A673 (cell line): ENCODE measurements around the gene DENND1A. TPM values are rescaled to one million over a fixed set of nuclear protein-coding genes. Genes with fewer than 3 reads are reported as not detected.
A peak's percentile ranks its signal among the peaks of the same experiment; 100 is the strongest.

Source experiments
- BruUV-seq: library from RNA; stranded (reverse); fragments of 400-500 nt; replicated peaks from 2 replicates; lab custom pipeline; 2021; lab: Mats Ljungman, UMichigan
- CTCF ChIA-PET: fragments of 300-600 bp; sonication (Branson Sonifier 250); formaldehyde crosslinking; loops from one replicate; lab custom pipeline; 2022; ENCODE audit warnings: antibody characterized with exemption; lab: Charles Lee
- POLR2A ChIA-PET: fragments of 300-600 bp; sonication (Branson Sonifier 250); formaldehyde crosslinking; loops from one replicate; lab custom pipeline; 2022; ENCODE audit warnings: antibody characterized with exemption; ENCODE audit not compliant: low non-redundant PET; lab: Charles Lee
- DNase-seq: peaks from one replicate; pipeline ENCODE4 v3.0.0-alpha.2; 2015; ENCODE audit warnings: low spot score
- H3K27ac ChIP-seq: fragments of 200-600 bp; sonication (generic); 2 replicates; pipeline ENCODE4 v1.5.1; 2016; ENCODE audit warnings: mixed run types, low read depth, mild to moderate bottlenecking, mixed read lengths, antibody characterized with exemption, low read length; ENCODE audit not compliant: poor library complexity, severe bottlenecking
- H3K27me3 ChIP-seq: fragments of 200-600 bp; sonication (generic); replicated peaks from 2 replicates; pipeline ENCODE4 v1.6.1; 2017; ENCODE audit warnings: mixed run types, low read depth, mild to moderate bottlenecking, mixed read lengths, antibody characterized with exemption, low read length; ENCODE audit not compliant: insufficient read depth, poor library complexity
- H3K36me3 ChIP-seq: fragments of 200-600 bp; sonication (generic); 2 replicates; pipeline ENCODE4 v1.6.1; 2016; ENCODE audit warnings: mixed run types, mild to moderate bottlenecking, mixed read lengths, antibody characterized with exemption, low read length; ENCODE audit not compliant: insufficient read depth, poor library complexity, severe bottlenecking
- H3K4me1 ChIP-seq: fragments of 200-600 bp; sonication (generic); 2 replicates; pipeline ENCODE4 v1.6.1; 2017; ENCODE audit warnings: mixed run types, mild to moderate bottlenecking, mixed read lengths, antibody characterized with exemption, low read length; ENCODE audit not compliant: insufficient read depth, poor library complexity, severe bottlenecking
- H3K4me3 ChIP-seq: fragments of 200-600 bp; sonication (generic); 2 replicates; pipeline ENCODE4 v1.5.1; 2016; ENCODE audit warnings: low read depth, mixed run types, mild to moderate bottlenecking, mixed read lengths, low read length; ENCODE audit not compliant: poor library complexity, severe bottlenecking
- H3K9me3 ChIP-seq: fragments of 200-600 bp; sonication (generic); 2 replicates; pipeline ENCODE4 v1.6.1; 2016; ENCODE audit warnings: mixed run types, low read depth, mild to moderate bottlenecking, mixed read lengths, antibody characterized with exemption, low read length; ENCODE audit not compliant: poor library complexity, severe bottlenecking
- EZH2 ChIP-seq: fragments of 200-600 bp; sonication (generic); IDR thresholded peaks from 2 replicates; pipeline ENCODE4 v1.6.1; 2017; ENCODE audit warnings: borderline replicate concordance, low read depth, mild to moderate bottlenecking, mixed read lengths, antibody characterized with exemption, low read length; ENCODE audit not compliant: poor library complexity, severe bottlenecking
- intact Hi-C: fragments of 100-400 bp; cut with micrococcal nuclease; formaldehyde crosslinking; loops from one replicate; pipeline ENCODE4 v1.10.0; 2022; ENCODE audit not compliant: unreplicated experiment
- total RNA-seq: library from RNA; stranded (reverse); gene quantifications from 2 replicates; pipeline ENCODE4 v1.2.3, GENCODE V29; 2021
- TF ChIP-seq, protein P1 (sequence below): fragments of 300-800, 200-600 bp; sonication (generic); conservative IDR thresholded peaks from 2 replicates; pipeline ENCODE4 v1.5.1; 2017; ENCODE audit warnings: low read depth, mild to moderate bottlenecking, antibody characterized with exemption, low read length, moderate library complexity, mixed read lengths

Gene DENND1A
- total RNA-seq, 1 experiment from 2014 or later, result 12.0 TPM

DNA sequence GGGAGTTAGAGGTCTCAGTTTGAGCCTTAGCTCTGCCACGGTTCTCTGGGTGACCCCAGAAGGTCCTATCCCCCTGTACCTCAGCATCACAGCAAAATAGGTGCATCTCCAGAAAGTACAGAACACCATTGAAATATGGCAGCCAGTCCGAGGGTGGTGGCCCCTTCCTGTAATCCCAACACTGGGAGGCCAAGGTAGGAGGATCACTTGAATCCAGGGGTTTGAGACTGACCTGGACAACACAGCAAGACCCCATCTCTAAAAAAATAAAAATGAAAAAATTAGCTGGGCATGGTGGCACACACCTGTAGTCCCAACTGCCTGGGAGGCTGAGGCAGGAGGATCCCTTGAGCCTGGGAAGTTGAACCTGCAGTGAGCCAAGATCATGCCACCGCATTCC is 580.9 kb downstream of the DENND1A start:
- H3K4me1 ChIP-seq, result peaks cover 47% of the 10 kb centered on the region
- POLR2A ChIA-PET, result interaction anchor here (0.6 kb wide), 1 partner anchor 345 kb away, joined by 4 read pairs; no protein-coding TSS in a partner anchor
- TF ChIP-seq EZH2, result no peak
- H3K36me3 ChIP-seq, result no peaks in the 10 kb centered on the region
- intact Hi-C loops, result loop anchor here (1.0 to 5.0 kb wide), 4 partner anchors 267 to 884 kb away; partner anchors contain the start of gene PDCL
- DNase-seq, result no peak
- no TSS peak for BruUV-seq
- no peaks in the 10 kb centered on the region for H3K27me3 ChIP-seq
- CTCF ChIA-PET, result interaction anchor here (1.2 kb wide), 1 partner anchor 358 kb away, joined by 9 read pairs; no protein-coding TSS in a partner anchor
- no peak overlapping the region for H3K4me3 ChIP-seq
- no peaks in the 10 kb centered on the region for H3K9me3 ChIP-seq
- peak overlapping the region; percentile 48 for H3K27ac ChIP-seq

DNA sequence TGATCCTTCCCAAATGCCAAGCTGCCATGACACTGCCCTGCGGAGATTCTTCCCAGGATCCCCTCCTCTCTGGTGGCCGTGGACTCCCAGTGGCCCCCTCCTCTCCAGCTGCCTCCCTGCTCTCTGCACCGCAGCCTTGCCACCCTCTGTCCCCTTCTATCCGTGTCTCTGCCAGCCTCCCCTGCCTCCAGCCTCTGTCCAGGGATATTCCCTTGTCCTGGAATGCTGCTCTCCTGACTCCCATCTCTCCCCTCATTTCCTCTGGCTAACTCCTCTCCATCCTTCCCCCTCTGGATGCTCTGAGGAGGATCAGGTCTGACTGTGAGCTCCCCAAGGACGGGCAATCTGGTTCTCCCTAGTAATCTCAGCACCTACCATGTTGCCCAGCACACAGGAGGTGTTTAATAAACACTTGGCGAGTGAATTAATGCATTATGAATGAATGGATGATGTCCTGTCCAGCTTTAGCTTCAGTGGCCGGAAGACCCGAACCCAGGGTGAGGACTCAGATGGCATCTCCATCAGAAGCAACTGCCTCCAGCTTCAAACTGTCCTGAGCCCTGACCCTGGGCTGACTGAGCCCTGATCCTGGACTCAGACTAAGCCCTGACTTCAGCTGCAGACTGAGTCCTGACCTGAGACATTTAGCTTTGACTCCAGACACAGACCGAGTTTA is 581.5 kb downstream of the DENND1A start:
- Histone ChIP-seq H3K36me3 (no peaks in the 10 kb centered on the region), H3K4me1 (peaks cover 53% of the 10 kb centered on the region), H3K27me3 (no peaks in the 10 kb centered on the region), H3K27ac (peak overlapping the region; percentile 48), H3K4me3 (no peak overlapping the region), H3K9me3 (no peaks in the 10 kb centered on the region)
- intact Hi-C loops, result loop anchor here (2.0 to 5.0 kb wide), 3 partner anchors 356 to 884 kb away; partner anchors contain the start of gene PDCL
- TF ChIP-seq EZH2, result no peak
- TF ChIP-seq, protein P1, sequence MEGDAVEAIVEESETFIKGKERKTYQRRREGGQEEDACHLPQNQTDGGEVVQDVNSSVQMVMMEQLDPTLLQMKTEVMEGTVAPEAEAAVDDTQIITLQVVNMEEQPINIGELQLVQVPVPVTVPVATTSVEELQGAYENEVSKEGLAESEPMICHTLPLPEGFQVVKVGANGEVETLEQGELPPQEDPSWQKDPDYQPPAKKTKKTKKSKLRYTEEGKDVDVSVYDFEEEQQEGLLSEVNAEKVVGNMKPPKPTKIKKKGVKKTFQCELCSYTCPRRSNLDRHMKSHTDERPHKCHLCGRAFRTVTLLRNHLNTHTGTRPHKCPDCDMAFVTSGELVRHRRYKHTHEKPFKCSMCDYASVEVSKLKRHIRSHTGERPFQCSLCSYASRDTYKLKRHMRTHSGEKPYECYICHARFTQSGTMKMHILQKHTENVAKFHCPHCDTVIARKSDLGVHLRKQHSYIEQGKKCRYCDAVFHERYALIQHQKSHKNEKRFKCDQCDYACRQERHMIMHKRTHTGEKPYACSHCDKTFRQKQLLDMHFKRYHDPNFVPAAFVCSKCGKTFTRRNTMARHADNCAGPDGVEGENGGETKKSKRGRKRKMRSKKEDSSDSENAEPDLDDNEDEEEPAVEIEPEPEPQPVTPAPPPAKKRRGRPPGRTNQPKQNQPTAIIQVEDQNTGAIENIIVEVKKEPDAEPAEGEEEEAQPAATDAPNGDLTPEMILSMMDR, result no peak
- DNase-seq, result no peak
- CTCF ChIA-PET, result no interaction called here
- POLR2A ChIA-PET, result interaction anchor here (0.6 kb wide), 1 partner anchor 345 kb away, joined by 4 read pairs; no protein-coding TSS in a partner anchor
- BruUV-seq, result no TSS peak

DNA sequence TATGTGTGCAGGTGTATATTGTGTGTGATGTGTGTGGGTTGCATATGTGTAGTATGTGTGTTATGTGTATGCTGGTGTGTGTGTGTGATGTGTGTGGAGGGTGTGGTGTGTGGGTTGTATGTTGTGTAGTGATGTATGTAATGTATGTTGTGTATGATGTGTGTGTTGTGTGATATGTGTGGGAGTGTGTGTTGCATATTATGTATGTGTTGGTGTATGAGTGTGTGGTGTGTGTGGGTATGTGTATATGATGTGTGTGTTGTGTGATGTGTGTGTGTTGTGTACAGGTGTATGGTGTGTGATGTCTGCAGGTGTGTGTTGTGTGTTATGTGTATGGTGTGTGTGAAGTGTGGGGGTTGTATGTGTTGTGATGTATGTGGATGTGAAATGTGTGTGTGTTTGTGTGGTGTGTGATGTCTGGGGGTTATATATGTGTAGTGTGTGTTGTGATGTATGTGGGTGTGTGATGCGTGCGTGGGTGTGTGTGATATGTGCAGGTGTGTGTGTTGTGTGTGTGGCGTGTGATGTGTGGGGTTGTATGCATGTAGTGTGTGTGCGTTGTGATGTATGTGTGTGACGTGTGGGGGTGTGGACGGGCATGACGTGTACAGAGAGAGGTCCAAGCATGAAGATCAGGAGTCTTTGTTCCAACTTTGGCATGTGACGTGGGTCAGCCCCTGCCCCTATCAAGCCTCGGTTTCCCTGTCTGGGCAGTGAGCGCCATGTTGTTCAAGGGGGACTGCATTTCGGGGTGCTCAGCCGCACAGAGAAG is 582.5 kb downstream of the DENND1A start:
- CTCF ChIA-PET, result no interaction called here

More for the DNA sequence above, 582.5 kb downstream of the DENND1A start:
- POLR2A ChIA-PET, result no interaction called here
- TF ChIP-seq EZH2, result no peak
- TF ChIP-seq, protein P1, result no peak
- H3K36me3 ChIP-seq, result no peaks in the 10 kb centered on the region
- H3K4me1 ChIP-seq, result peaks cover 60% of the 10 kb centered on the region
- no peak for DNase-seq
- no peak overlapping the region for H3K4me3 ChIP-seq
- no peaks in the 10 kb centered on the region for H3K27me3 ChIP-seq
- BruUV-seq, result no TSS peak
- no peaks in the 10 kb centered on the region for H3K9me3 ChIP-seq
- peak overlapping the region; percentile 38 for H3K27ac ChIP-seq
- intact Hi-C loops, result loop anchor here (2.0 to 5.0 kb wide), 3 partner anchors 355 to 883 kb away; partner anchors contain the start of gene PDCL
